ENCODE measurements around the gene VPS41.

DNA sequence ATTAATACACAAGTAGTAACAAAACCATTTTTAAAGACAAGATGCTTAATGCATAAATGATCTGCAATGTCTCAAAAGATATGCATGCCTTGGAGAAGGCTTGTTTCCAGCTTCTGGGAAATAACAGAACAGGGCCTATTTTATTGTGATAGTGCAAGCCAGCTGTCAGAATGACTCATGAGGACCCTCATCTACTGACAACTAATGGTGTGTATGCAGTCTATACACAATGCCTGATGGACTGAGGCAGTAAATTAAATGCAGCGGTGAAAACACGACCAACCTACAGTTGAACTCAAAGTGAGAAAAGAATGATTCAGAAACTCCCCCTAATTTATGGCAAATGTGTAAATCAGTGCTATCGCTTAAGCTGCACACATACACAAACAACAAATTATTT lies 46.3 kb downstream of the VPS41 start:
- TF ChIP-seq, protein P1, sequence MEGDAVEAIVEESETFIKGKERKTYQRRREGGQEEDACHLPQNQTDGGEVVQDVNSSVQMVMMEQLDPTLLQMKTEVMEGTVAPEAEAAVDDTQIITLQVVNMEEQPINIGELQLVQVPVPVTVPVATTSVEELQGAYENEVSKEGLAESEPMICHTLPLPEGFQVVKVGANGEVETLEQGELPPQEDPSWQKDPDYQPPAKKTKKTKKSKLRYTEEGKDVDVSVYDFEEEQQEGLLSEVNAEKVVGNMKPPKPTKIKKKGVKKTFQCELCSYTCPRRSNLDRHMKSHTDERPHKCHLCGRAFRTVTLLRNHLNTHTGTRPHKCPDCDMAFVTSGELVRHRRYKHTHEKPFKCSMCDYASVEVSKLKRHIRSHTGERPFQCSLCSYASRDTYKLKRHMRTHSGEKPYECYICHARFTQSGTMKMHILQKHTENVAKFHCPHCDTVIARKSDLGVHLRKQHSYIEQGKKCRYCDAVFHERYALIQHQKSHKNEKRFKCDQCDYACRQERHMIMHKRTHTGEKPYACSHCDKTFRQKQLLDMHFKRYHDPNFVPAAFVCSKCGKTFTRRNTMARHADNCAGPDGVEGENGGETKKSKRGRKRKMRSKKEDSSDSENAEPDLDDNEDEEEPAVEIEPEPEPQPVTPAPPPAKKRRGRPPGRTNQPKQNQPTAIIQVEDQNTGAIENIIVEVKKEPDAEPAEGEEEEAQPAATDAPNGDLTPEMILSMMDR (conservative IDR thresholded peaks at IDR 0.05 in 1 of 2, IDR thresholded peaks at IDR 0.05 in 1 of 2; ENCODE audit: extremely low read depth in 1 of 2, insufficient read depth in 1 of 2, low read depth in 1 of 2, low read length in 2 of 2) = no peak
- no peak for TF ChIP-seq EZH2 (IDR thresholded peaks at IDR 0.05; ENCODE audit: borderline replicate concordance, low read length)

Measured in mammary epithelial cell (primary cell).